H9 (cell line): Measurements from ENCODE around the gene VSTM2A. TPM values are rescaled to one million over a fixed set of nuclear protein-coding genes. Genes with fewer than 3 reads are reported as not detected.
"Not testable (repeated sequence)": the region's sequence is repeated elsewhere in the genome, so short reads cannot be mapped to it uniquely, and the experiment has no call there.

Source experiments
- DNase-seq: peaks from one replicate; pipeline ENCODE4 v3.0.0-alpha.2; 2017
- H2AFZ ChIP-seq: one replicate; pipeline ENCODE4 v1.6.1; 2013; ENCODE audit warnings: mild to moderate bottlenecking, low read length, control low read depth, moderate library complexity
- H2AK5ac ChIP-seq: 2 replicates; pipeline ENCODE4 v1.6.1; 2013; ENCODE audit warnings: low read length, control low read depth, mixed read lengths; ENCODE audit not compliant: insufficient read length
- H2BK120ac ChIP-seq: one replicate; pipeline ENCODE4 v1.6.1; 2013; ENCODE audit warnings: low read depth, mild to moderate bottlenecking, low read length, control low read depth, inconsistent platforms; ENCODE audit not compliant: poor library complexity, severe bottlenecking
- H2BK12ac ChIP-seq: 2 replicates; pipeline ENCODE4 v1.6.1; 2013; ENCODE audit warnings: low read length, control low read depth, mixed read lengths, low read depth; ENCODE audit not compliant: insufficient read length
- H2BK15ac ChIP-seq: 2 replicates; pipeline ENCODE4 v1.6.1; 2013; ENCODE audit warnings: low read depth, low read length, control low read depth
- H2BK20ac ChIP-seq: one replicate; pipeline ENCODE4 v1.6.1; 2013; ENCODE audit warnings: low read depth, mild to moderate bottlenecking, low read length, control low read depth, inconsistent platforms; ENCODE audit not compliant: poor library complexity, severe bottlenecking
- H2BK5ac ChIP-seq: 2 replicates; pipeline ENCODE4 v1.6.1; 2013; ENCODE audit warnings: low read length, control low read depth, mixed read lengths; ENCODE audit not compliant: insufficient read length
- H3K14ac ChIP-seq: 2 replicates; pipeline ENCODE4 v1.6.1; 2013; ENCODE audit warnings: low read length, control low read depth; ENCODE audit not compliant: insufficient read depth
- H3K18ac ChIP-seq: 2 replicates; pipeline ENCODE4 v1.6.1; 2013; ENCODE audit warnings: low read depth, mild to moderate bottlenecking, mixed read lengths, low read length, control low read depth; ENCODE audit not compliant: insufficient read length
- H3K23ac ChIP-seq: 2 replicates; pipeline ENCODE4 v1.6.1; 2013; ENCODE audit warnings: low read length, control low read depth, mixed read lengths, low read depth; ENCODE audit not compliant: insufficient read length
- H3K23me2 ChIP-seq: 2 replicates; pipeline ENCODE4 v1.6.1; 2013; ENCODE audit warnings: low read depth, mild to moderate bottlenecking, mixed read lengths, low read length, control low read depth; ENCODE audit not compliant: insufficient read length, poor library complexity, severe bottlenecking
- H3K27ac ChIP-seq: 2 replicates; pipeline ENCODE4 v1.5.1; 2013; ENCODE audit warnings: low read length, control low read depth, mixed read lengths, low read depth; ENCODE audit not compliant: insufficient read length
- H3K27me3 ChIP-seq: 2 replicates; pipeline ENCODE4 v1.6.1; 2013; ENCODE audit warnings: low read length, control low read depth, inconsistent platforms; ENCODE audit not compliant: insufficient read depth
- H3K4ac ChIP-seq: 2 replicates; pipeline ENCODE4 v1.6.1; 2013; ENCODE audit warnings: low read depth, mild to moderate bottlenecking, control low read depth, inconsistent platforms, low read length, moderate library complexity
- H3K4me1 ChIP-seq: 2 replicates; pipeline ENCODE4 v1.6.1; 2013; ENCODE audit warnings: low read length, control low read depth, inconsistent platforms; ENCODE audit not compliant: insufficient read depth
- H3K4me2 ChIP-seq: 2 replicates; pipeline ENCODE4 v1.6.1; 2013; ENCODE audit warnings: low read length, control low read depth, mixed read lengths; ENCODE audit not compliant: insufficient read length, insufficient read depth
- H3K56ac ChIP-seq: 2 replicates; pipeline ENCODE4 v1.6.1; 2013; ENCODE audit warnings: low read depth, mild to moderate bottlenecking, mixed read lengths, low read length, control low read depth; ENCODE audit not compliant: insufficient read length
- H3K79me1 ChIP-seq: 2 replicates; pipeline ENCODE4 v1.6.1; 2013; ENCODE audit warnings: low read depth, mild to moderate bottlenecking, moderate library complexity, low read length, control low read depth, inconsistent platforms; ENCODE audit not compliant: insufficient read depth, poor library complexity, severe bottlenecking
- H3K79me2 ChIP-seq: 2 replicates; pipeline ENCODE4 v1.6.1; 2013; ENCODE audit warnings: low read length, control low read depth, inconsistent platforms; ENCODE audit not compliant: insufficient read depth
- H3K9ac ChIP-seq: 2 replicates; pipeline ENCODE4 v1.6.1; 2013; ENCODE audit warnings: low read length, control low read depth, mixed read lengths; ENCODE audit not compliant: insufficient read length; ENCODE audit errors: extremely low read depth
- H3K9me3 ChIP-seq: one replicate; pipeline ENCODE4 v1.6.1; 2013; ENCODE audit warnings: low read depth, low read length, inconsistent platforms; ENCODE audit not compliant: control insufficient read depth
- H3T11ph ChIP-seq: one replicate; pipeline ENCODE4 v1.6.1; 2013; ENCODE audit warnings: mild to moderate bottlenecking, low read length, control low read depth, inconsistent platforms
- H4K20me1 ChIP-seq: one replicate; pipeline ENCODE4 v1.6.1; 2013; ENCODE audit not compliant: control insufficient read depth, insufficient read length, insufficient read depth
- H4K5ac ChIP-seq: 2 replicates; pipeline ENCODE4 v1.6.1; 2013; ENCODE audit warnings: low read depth, mild to moderate bottlenecking, mixed read lengths, low read length, control low read depth; ENCODE audit not compliant: insufficient read length
- H4K8ac ChIP-seq: replicated peaks from 2 replicates; pipeline ENCODE4 v1.6.1; 2013; ENCODE audit warnings: low read length, control low read depth, mixed read lengths, low read depth; ENCODE audit not compliant: insufficient read length
- H4K91ac ChIP-seq: 2 replicates; pipeline ENCODE4 v1.6.1; 2013; ENCODE audit warnings: low read depth, mild to moderate bottlenecking, moderate library complexity, mixed read lengths, low read length, control low read depth; ENCODE audit not compliant: insufficient read length
- H3K27ac Mint-ChIP-seq, 3 experiments: 2 replicates in 2 of 3; 3 replicates in 1 of 3; pipeline ENCODE4 v1.8.0; 2020 to 2021; ENCODE audit warnings: mixed read lengths in 3 of 3, mild to moderate bottlenecking in 1 of 3, moderate library complexity in 1 of 3
- H3K27me3 Mint-ChIP-seq: 2 replicates; pipeline ENCODE4 v1.8.0; 2021; ENCODE audit warnings: low read depth, mild to moderate bottlenecking, moderate library complexity, mixed read lengths
- H3K36me3 Mint-ChIP-seq, 3 experiments: 2 replicates in 2 of 3; 3 replicates in 1 of 3; pipeline ENCODE4 v1.8.0; 2020 to 2021; ENCODE audit warnings: low read depth in 3 of 3, mixed read lengths in 3 of 3; ENCODE audit not compliant: insufficient read depth in 1 of 3
- H3K4me1 Mint-ChIP-seq, 2 experiments: 2 replicates each; pipeline ENCODE4 v1.8.0; 2020; ENCODE audit warnings: mixed read lengths in 2 of 2
- H3K4me3 Mint-ChIP-seq, 2 experiments: 2 replicates in 1 of 2; 3 replicates in 1 of 2; pipeline ENCODE4 v1.8.0; 2020 to 2021; ENCODE audit warnings: mild to moderate bottlenecking in 2 of 2, mixed read lengths in 2 of 2, moderate library complexity in 1 of 2
- H3K9me3 Mint-ChIP-seq, 2 experiments: 2 replicates in 1 of 2; 3 replicates in 1 of 2; pipeline ENCODE4 v1.8.0; 2020; ENCODE audit warnings: mild to moderate bottlenecking in 2 of 2, mixed read lengths in 2 of 2, moderate library complexity in 1 of 2
- CTCF ChIP-seq: fragments of 200-600 bp; sonication (generic); conservative IDR thresholded peaks from 3 replicates; pipeline ENCODE4 v1.8.0; 2021; ENCODE audit warnings: antibody characterized with exemption, mild to moderate bottlenecking
- WGBS: extraction: QIAGEN DNeasy Blood & Tissue Kit; methylation state at CpG from one replicate; pipeline ENCODE4 v1.1.7; 2013; ENCODE audit warnings: missing lambda C conversion rate, low lambda C conversion rate, mixed read lengths; ENCODE audit not compliant: insufficient read length; ENCODE audit errors: extremely low coverage; 5-methylcytosine and 5-hydroxymethylcytosine counted together
- long read RNA-seq: library from polyadenylated mRNA; unstranded; transcript quantifications from one replicate; pipeline ENCODE4 v2.0.0, GENCODE V29; 2020
- total RNA-seq: library from RNA; stranded (reverse); gene quantifications from 2 replicates; pipeline ENCODE4 v1.2.1, GENCODE V29; 2021

The VSTM2A gene
- total RNA-seq, result 0.11 and 0.22 TPM in 2 replicates
- long read RNA-seq, result 0 reads

- Histone ChIP-seq H2BK15ac (no peak within 1 kb of the TSS), H2BK120ac (no peak within 1 kb of the TSS), H3K18ac (no peak within 1 kb of the TSS), H4K91ac (no peak within 1 kb of the TSS), H2BK5ac (no peak within 1 kb of the TSS), H3T11ph (no peak within 1 kb of the TSS), H4K8ac (no peak within 1 kb of the TSS), H3K9ac (no peak within 1 kb of the TSS), H3K27me3 (peaks cover 20% of the 10 kb centered on the region; the same call in 1 of the 2 replicates), H3K23ac (no peak within 1 kb of the TSS), H3K4me1 (no peaks in the 10 kb centered on the region), H4K20me1 (no peaks in the 10 kb centered on the region), H3K56ac (no peak within 1 kb of the TSS), H2AK5ac (no peak within 1 kb of the TSS), H3K14ac (no peak within 1 kb of the TSS), H3K4me2 (peak within 1 kb of the TSS; percentile 85), H3K9me3 (no peaks in the 10 kb centered on the region), H2BK20ac (no peak within 1 kb of the TSS), H2AFZ (no peak within 1 kb of the TSS), H3K79me1 (no peaks in the 10 kb centered on the region), H3K23me2 (peaks cover 21% of the 10 kb centered on the region), H3K79me2 (no peaks in the 10 kb centered on the region), H2BK12ac (no peak within 1 kb of the TSS), H3K4ac (no peak within 1 kb of the TSS), H3K27ac (no peak within 1 kb of the TSS), H4K5ac (no peak within 1 kb of the TSS)
- H3K4me1 Mint-ChIP-seq, result peaks cover 24 to 28% of the 10 kb centered on the region in 2 experiments
- H3K27me3 Mint-ChIP-seq, result peaks cover 80% of the 10 kb centered on the region
- H3K9me3 Mint-ChIP-seq, result peaks cover 2 to 3% of the 10 kb centered on the region in 2 experiments; a peak in 2 of 5 replicates
- DNase-seq, result peak; percentile 75
- H3K27ac Mint-ChIP-seq, result no peak within 1 kb of the TSS
- no CpG with 5 or more reads among the region's 64 CpGs for WGBS
- H3K4me3 Mint-ChIP-seq, result peak within 1 kb of the TSS; percentile 75 to 90
- peak; percentile 43 for TF ChIP-seq CTCF
- peaks cover 0 to 2% (median 0%) of the 10 kb centered on the region in 3 experiments; a peak in 2 of 7 replicates for H3K36me3 Mint-ChIP-seq
Measured at GRCh38 chr7:54541669-54542625, at the start of gene VSTM2A. Gene VSTM2A (plus strand): TSS chr7:54542375. CDS start chr7:54542731, 356 bp downstream.

DNA sequence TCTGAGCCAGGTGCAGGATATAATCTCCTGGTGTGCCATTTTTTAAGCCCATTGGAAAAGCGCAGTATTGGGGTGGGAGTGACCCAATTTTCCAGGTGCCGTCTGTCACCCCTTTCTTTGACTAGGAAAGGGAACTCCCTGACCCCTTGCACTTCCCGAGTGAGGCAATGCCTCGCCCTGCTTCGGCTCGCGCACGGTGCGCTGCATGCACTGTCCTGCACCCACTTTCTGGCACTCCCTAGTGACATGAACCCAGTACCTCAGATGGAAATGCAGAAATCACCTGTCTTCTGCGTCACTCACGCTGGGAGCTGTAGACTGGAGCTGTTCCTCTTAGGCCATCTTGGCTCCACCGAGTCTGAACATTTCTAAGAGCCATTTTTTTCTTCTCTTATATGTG lies 37.6 kb upstream of the VSTM2A start:
- not testable (repeated sequence) for H3K79me1 ChIP-seq, H2BK20ac ChIP-seq, H3K4me2 ChIP-seq, H3K4me1 Mint-ChIP-seq, H2BK15ac ChIP-seq, H2BK12ac ChIP-seq, H4K5ac ChIP-seq, H2AFZ ChIP-seq, H3K23ac ChIP-seq, H2BK120ac ChIP-seq, H3K27me3 ChIP-seq, H3K4me3 Mint-ChIP-seq, H3T11ph ChIP-seq, H3K27me3 Mint-ChIP-seq, DNase-seq, H3K18ac ChIP-seq, H3K9ac ChIP-seq, H2AK5ac ChIP-seq, H4K8ac ChIP-seq, H4K20me1 ChIP-seq, H3K23me2 ChIP-seq, H3K79me2 ChIP-seq, H3K27ac ChIP-seq, H3K4me1 ChIP-seq, H3K14ac ChIP-seq, H3K9me3 ChIP-seq, H3K27ac Mint-ChIP-seq, H2BK5ac ChIP-seq, H4K91ac ChIP-seq, H3K56ac ChIP-seq, H3K4ac ChIP-seq
- WGBS, result no CpG with 5 or more reads among the region's 12 CpGs
- H3K36me3 Mint-ChIP-seq, result peaks cover 2 to 22% (median 7%) of the 10 kb centered on the region in 3 experiments; a peak in 6 of 7 replicates
- peaks cover 19 to 26% of the 10 kb centered on the region in 2 experiments for H3K9me3 Mint-ChIP-seq
